Neuron (in vitro differentiated cells): ENCODE data around the gene SLC5A4.
"Not testable (repeated sequence)": the region's sequence is repeated elsewhere in the genome, so short reads cannot be mapped to it uniquely, and the experiment has no call there.

Source experiments
- H2AFZ ChIP-seq: one replicate; pipeline ENCODE4 v1.6.1; 2013; ENCODE audit warnings: low read depth, mild to moderate bottlenecking, inconsistent platforms, low read length, moderate library complexity
- H3K27me3 ChIP-seq: one replicate; pipeline ENCODE4 v1.6.1; 2013; ENCODE audit warnings: low read length; ENCODE audit not compliant: insufficient read depth
- H3K36me3 ChIP-seq: one replicate; pipeline ENCODE4 v1.6.1; 2013; ENCODE audit warnings: low read length; ENCODE audit not compliant: insufficient read depth
- H3K4me1 ChIP-seq: one replicate; pipeline ENCODE4 v1.6.1; 2013; ENCODE audit warnings: low read length; ENCODE audit not compliant: insufficient read depth
- H3K4me3 ChIP-seq: 2 replicates; pipeline ENCODE4 v1.5.1; 2013; ENCODE audit warnings: mild to moderate bottlenecking, low read length, moderate library complexity
- H3K9me3 ChIP-seq: one replicate; pipeline ENCODE4 v1.6.1; 2013; ENCODE audit warnings: low read length

The SLC5A4 gene

DNA sequence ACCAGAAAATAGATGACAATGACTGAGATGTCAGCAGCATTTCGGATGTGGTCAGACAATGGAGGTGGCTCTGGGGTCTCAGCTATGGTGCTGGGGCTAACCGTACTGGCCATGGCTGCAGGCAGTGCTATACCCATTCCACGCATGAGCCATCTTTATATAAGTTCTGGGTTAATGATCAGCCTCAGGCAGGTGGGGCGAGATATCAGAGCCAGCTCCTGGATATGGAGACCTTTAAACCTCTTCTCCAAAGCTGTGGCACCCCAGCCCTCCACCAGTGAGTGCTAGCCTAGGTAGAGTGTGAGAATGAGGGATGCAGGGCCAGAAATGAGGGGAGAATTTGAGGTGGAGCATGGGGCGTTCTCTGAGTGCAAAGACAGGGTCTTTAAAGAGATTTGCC lies at the start of gene SLC5A4:
TSS of gene SLC5A4 (minus strand) at position 131 of the 400 bp plus-strand sequence. CDS start at position 113, 18 bp downstream.
- Histone ChIP-seq H3K27me3 (no peaks in the 10 kb centered on the region), H2AFZ (no peak within 1 kb of the TSS), H3K9me3 (no peaks in the 10 kb centered on the region), H3K4me3 (no peak within 1 kb of the TSS), H3K4me1 (no peaks in the 10 kb centered on the region), H3K36me3 (no peaks in the 10 kb centered on the region)

DNA sequence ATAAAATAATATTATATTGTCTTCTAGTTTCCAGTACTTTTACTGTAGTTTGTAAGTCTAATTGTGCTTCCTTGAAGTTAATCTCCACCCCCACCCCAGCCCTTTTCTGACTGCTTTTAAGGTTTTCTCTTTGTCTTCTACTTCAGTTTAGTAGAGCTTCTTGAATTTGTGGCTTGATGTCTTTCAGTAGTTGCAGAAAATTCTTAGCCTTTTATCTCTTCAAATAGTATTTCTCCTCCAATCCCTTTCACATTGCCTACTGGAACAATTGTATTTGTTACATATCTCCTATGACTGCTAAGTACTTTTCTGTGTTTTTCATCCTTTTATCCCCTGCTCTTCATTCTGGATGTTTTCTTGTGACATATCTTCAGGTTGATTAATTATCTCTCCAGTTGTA lies 38.8 kb upstream of the SLC5A4 start:
- H3K36me3 ChIP-seq, H3K9me3 ChIP-seq, H3K27me3 ChIP-seq, H3K4me3 ChIP-seq, H2AFZ ChIP-seq, H3K4me1 ChIP-seq: not testable (repeated sequence)

DNA sequence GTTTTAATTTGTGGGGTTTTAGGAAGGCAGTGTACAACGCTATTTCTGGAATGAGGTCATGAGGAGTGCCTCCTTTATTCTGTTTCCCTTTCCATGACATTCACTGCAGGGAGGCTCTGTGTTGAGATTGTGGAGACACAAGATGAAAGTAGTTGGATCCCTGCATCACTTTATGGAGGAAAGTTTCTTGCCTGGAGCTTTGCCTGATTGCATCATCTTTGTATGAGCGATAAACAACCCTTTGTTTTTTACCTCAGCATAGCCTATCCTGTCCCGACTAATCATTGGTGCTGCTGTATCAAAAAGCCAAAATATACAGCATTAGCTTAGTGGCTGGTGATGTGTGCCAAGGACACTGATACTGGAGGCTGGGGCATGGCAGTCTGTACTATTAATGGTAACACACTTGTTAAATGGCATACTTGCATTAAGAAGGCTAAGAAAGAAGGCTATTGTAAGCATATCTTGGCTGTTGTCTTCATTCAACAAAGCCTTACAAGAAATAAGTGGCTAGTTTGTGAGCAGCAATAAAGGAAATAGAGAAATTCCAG lies 31.2 kb upstream of the SLC5A4 start:
- Histone ChIP-seq H2AFZ (no peak overlapping the region), H3K4me1 (no peaks in the 10 kb centered on the region), H3K4me3 (no peak overlapping the region), H3K36me3 (no peaks in the 10 kb centered on the region), H3K27me3 (no peaks in the 10 kb centered on the region), H3K9me3 (no peaks in the 10 kb centered on the region)

DNA sequence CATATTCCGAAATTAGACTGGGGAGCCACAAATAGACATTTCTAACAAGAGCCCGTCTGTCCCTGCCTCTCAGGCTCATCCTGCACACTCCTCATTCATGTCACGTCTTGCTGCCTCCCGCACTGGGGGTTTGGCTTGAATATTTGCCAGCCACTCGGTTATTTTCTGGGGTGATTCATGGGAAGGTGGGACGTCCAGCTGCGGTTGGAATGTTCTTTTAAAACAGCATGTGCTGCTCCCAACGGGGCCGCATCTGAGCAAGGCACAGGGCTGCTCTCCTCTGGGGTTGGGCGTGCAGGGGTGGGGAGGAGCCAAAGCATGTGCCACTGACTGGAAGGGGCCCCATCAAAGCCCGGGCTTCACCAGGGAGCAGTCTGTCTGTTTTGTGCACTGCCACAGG lies 25.9 kb upstream of the SLC5A4 start:
- no peak overlapping the region for H3K4me3 ChIP-seq

DNA sequence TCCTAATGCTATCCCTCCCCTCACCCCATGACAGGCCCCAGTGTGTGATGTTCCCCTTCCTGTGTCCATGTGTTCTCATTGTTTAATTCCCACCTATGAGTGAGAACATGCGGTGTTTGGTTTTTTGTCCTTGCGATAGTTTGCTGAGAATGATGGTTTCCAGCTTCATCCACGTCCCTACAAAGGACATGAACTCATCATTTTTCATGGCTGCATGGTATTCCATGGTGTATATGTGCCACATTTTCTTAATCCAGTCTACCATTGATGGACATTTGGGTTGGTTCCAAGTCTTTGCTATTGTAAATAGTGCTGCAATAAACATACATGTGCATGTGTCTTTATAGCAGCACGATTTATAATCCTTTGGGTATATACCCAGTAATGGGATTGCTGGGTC lies 20.2 kb upstream of the SLC5A4 start:
- not testable (repeated sequence) for H3K36me3 ChIP-seq, H2AFZ ChIP-seq, H3K9me3 ChIP-seq, H3K4me1 ChIP-seq, H3K4me3 ChIP-seq, H3K27me3 ChIP-seq

More for the DNA sequence above, 25.9 kb upstream of the SLC5A4 start:
- H2AFZ ChIP-seq, result no peak overlapping the region
- no peaks in the 10 kb centered on the region for H3K9me3 ChIP-seq
- no peaks in the 10 kb centered on the region for H3K27me3 ChIP-seq
- peaks cover 5% of the 10 kb centered on the region for H3K4me1 ChIP-seq
- no peaks in the 10 kb centered on the region for H3K36me3 ChIP-seq

DNA sequence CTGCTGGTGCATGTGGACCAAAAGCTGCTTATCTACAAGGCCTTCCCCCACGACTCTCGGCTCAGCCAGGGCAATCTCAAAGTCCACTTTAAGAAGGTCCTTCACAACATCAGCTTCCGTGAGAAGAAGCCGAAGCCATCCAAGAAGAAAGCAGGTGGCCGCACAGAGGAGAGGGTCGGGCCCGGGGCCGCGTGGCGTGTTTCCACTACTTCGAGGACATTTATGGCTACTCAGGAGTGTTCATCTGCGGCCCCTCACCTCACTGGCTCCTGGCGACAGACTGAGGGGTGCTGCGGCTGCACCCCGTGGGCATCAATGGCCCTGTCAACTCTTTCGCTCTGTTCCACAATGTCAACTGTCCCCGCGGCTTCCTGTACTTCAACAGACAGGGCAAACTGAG lies 16.2 kb upstream of the SLC5A4 start:
- Histone ChIP-seq H3K4me3 (no peak overlapping the region), H2AFZ (no peak overlapping the region), H3K27me3 (no peaks in the 10 kb centered on the region), H3K9me3 (peaks cover 2% of the 10 kb centered on the region), H3K4me1 (no peaks in the 10 kb centered on the region), H3K36me3 (no peaks in the 10 kb centered on the region)

DNA sequence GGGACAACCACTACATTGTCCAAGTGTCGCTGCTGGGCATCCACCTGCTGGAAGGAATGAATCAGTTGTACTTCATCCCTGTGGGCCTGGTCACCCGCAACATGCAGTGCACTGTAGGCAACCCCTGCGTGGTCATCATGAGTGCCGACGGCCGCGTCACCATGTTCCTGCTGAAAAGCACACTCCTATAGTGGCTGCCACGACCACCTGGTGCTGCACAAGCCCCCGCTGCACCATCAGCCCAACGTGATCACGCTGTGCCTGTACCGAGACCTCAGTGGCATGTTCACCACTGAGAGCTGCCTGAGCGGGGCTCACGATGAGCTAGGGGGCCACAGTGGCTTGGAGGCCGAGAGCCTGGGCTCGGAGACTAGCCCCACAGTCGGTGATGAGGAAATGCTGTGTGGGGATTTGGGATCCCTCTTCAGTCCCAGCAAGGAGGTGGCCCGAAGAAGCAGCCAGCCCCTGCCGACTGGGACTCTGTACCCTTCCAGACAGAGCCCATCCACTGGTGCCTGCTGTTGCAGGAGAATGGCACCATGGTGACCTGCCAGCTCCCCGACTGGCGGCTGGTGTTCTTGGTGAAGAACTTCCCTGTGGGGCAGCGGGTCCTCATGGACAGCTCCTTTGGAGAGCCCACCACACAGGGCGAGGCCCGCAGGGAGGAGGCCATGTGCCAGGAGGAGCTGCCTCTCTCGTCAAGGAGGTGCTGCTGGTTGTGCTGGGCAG lies 15.7 kb upstream of the SLC5A4 start:
- H2AFZ ChIP-seq, result no peak overlapping the region
- no peaks in the 10 kb centered on the region for H3K36me3 ChIP-seq
- no peaks in the 10 kb centered on the region for H3K4me1 ChIP-seq
- H3K27me3 ChIP-seq, result no peaks in the 10 kb centered on the region
- H3K9me3 ChIP-seq, result peaks cover 2% of the 10 kb centered on the region
- H3K4me3 ChIP-seq, result no peak overlapping the region

DNA sequence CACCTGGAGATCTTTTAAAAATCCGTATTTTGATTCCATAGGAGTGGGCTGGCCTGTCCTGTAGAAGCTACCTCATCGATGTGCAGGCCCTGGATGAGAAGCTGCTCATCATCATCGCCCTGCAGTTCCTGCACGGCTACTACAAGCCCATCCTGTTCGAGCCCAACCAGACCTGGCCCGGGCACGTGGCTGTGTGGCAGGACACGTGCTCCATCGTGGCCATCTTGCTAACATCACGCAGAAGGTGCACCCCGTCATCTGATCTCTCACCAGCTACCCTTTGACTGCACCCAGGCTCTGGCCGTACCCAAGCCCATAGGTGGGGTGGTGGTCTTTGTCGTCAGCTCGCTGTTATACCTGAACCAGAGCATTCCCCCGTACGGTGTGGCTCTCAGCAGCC lies 14.2 kb upstream of the SLC5A4 start:
- Histone ChIP-seq H3K4me1 (no peaks in the 10 kb centered on the region), H3K36me3 (no peaks in the 10 kb centered on the region), H2AFZ (no peak overlapping the region), H3K27me3 (no peaks in the 10 kb centered on the region), H3K4me3 (no peak overlapping the region), H3K9me3 (peaks cover 2% of the 10 kb centered on the region)

DNA sequence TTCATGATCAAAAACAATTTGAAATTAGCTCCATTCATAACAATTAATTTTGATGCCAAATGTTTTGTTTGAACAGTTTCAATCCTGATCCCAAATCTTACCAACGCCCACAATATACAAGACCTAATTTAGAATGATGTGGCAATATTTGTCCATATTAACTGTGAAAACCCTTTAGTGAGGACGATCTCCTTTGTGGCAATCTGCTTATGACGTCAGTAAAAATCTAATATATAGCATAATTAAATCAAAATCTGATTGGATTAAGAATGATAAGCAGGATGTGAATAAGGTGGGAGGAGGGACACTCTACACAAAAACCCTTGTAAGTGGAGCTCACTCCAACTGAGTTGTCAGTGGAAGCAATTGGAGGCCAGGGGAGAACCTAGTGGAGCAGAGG lies 11.9 kb upstream of the SLC5A4 start:
- Histone ChIP-seq H3K4me1 (no peaks in the 10 kb centered on the region), H3K9me3 (no peaks in the 10 kb centered on the region), H3K27me3 (no peaks in the 10 kb centered on the region), H3K36me3 (no peaks in the 10 kb centered on the region), H2AFZ (no peak overlapping the region), H3K4me3 (no peak overlapping the region)

DNA sequence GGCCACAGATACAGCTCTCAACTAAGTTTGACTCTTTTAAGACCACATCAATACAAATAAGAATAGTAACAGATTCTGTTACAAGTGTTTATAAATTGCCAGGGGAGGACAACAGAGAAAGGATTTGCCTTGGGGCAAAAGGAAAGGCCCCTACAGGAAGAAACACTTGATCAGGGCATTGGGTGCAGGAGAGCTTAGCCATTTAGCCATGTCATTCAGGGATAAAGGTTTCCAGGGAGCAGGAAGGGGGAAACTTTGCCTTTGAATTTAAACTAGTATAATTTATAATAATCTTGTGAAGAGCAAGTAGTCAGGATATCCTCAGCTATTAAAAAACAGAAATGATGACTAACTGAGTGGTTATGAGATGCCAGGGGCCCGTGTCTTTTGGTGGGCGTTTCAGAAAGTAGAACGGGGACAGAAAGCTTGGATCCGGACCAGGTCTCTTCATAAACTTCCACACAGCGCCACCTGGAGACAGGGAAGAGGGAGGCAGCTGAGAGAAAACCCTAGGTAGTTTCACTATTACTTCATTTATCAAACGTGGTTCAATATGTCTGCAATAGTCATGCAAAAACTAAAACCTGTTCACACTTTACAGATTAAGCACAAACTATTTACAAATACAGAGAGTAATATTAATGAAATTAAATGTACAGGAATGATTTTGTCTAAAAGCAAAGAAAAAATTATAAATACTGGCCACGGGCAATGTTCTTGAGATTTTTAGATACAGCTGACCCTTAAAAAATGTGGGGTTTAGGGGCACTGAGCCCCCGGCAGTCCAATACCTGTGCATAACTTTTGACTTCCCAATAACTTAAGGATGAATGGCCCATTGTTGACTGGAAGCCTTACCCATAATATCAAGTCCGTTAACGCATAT lies 11.0 kb upstream of the SLC5A4 start:
- H3K4me1 ChIP-seq, result no peaks in the 10 kb centered on the region
- H3K36me3 ChIP-seq, result no peaks in the 10 kb centered on the region
- no peaks in the 10 kb centered on the region for H3K27me3 ChIP-seq
- H3K9me3 ChIP-seq, result no peaks in the 10 kb centered on the region
- no peak overlapping the region for H2AFZ ChIP-seq
- no peak overlapping the region for H3K4me3 ChIP-seq

DNA sequence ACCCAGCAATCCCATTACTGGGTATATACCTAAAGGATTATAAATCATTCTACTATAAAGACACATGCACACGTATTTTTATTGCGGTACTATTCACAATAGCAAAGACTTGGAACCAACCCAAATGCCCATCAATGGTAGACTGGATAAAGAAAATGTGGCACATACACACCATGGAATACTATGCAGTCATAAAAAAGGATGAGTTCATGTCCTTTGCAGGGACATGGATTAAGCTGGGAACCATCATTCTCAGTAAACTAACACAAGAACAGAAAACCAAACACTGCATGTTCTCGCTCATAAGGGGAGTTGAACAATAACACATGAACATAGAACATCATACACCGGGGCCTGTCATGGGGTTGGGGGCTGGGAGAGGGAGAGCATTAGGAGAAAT lies 8.5 kb upstream of the SLC5A4 start:
- not testable (repeated sequence) for H3K4me1 ChIP-seq, H3K9me3 ChIP-seq, H3K4me3 ChIP-seq, H3K36me3 ChIP-seq, H3K27me3 ChIP-seq, H2AFZ ChIP-seq

DNA sequence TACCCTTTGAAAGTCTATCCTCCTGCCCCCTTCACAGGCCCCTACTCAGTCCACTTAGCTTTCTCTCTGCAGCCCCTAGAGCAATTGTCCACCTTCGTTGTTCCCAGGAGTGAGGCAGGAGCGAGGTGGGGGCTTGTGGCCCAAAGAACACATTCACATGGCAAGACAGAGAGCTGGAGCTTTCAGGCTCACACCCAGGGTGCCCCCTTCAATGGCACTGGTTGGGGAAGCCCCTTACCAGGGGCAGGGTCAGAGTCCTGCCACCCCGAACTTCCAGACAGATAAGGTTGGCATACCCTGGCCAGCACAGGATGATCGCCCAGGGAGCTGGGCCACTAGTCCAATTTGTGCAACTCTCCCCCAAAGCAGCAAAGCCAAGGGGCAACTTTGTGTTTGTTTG lies 6.2 kb upstream of the SLC5A4 start:
- Histone ChIP-seq H3K4me1 (no peaks in the 10 kb centered on the region), H3K9me3 (no peaks in the 10 kb centered on the region), H3K27me3 (no peaks in the 10 kb centered on the region), H2AFZ (no peak overlapping the region), H3K36me3 (no peaks in the 10 kb centered on the region), H3K4me3 (no peak overlapping the region)

DNA sequence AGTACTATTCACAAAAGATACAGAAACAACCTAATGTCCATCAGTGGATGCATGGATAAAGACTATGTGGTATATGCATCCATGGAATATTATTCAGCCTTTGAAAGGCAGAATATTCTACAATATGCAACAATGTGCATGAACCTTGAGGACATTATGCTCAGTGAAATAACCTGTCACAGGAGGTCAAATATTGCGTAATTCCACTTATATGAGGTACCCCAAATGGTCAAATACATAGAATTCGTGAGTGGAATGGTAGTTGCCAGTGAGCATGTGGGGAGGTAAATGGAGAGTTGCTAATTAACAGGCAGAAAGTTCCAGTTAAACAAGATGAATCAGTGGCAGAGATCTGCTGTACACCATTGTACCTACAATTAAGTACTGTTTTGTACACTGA lies 3.6 kb upstream of the SLC5A4 start:
- Histone ChIP-seq H3K9me3 (no peaks in the 10 kb centered on the region), H2AFZ (no peak overlapping the region), H3K27me3 (no peaks in the 10 kb centered on the region), H3K36me3 (no peaks in the 10 kb centered on the region), H3K4me3 (no peak overlapping the region), H3K4me1 (no peaks in the 10 kb centered on the region)
